GM20000 (cell line): ENCODE results near the gene VWA2.

Experiments used
- DNase-seq: peaks from one replicate; pipeline ENCODE4 v3.0.0; 2012; ENCODE audit warnings: low spot score
- TF ChIP-seq, protein P1 (sequence below): IDR thresholded peaks from 2 replicates; pipeline ENCODE4 v1.5.1; 2012; ENCODE audit warnings: mild to moderate bottlenecking, control low read depth; ENCODE audit errors: extremely low read depth, missing control alignments

Gene VWA2

GRCh38 chr10:114274616-114275453 is 35.8 kb downstream of the VWA2 start:
- TF ChIP-seq, protein P1, sequence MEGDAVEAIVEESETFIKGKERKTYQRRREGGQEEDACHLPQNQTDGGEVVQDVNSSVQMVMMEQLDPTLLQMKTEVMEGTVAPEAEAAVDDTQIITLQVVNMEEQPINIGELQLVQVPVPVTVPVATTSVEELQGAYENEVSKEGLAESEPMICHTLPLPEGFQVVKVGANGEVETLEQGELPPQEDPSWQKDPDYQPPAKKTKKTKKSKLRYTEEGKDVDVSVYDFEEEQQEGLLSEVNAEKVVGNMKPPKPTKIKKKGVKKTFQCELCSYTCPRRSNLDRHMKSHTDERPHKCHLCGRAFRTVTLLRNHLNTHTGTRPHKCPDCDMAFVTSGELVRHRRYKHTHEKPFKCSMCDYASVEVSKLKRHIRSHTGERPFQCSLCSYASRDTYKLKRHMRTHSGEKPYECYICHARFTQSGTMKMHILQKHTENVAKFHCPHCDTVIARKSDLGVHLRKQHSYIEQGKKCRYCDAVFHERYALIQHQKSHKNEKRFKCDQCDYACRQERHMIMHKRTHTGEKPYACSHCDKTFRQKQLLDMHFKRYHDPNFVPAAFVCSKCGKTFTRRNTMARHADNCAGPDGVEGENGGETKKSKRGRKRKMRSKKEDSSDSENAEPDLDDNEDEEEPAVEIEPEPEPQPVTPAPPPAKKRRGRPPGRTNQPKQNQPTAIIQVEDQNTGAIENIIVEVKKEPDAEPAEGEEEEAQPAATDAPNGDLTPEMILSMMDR = no peak
- no peak for DNase-seq

DNA sequence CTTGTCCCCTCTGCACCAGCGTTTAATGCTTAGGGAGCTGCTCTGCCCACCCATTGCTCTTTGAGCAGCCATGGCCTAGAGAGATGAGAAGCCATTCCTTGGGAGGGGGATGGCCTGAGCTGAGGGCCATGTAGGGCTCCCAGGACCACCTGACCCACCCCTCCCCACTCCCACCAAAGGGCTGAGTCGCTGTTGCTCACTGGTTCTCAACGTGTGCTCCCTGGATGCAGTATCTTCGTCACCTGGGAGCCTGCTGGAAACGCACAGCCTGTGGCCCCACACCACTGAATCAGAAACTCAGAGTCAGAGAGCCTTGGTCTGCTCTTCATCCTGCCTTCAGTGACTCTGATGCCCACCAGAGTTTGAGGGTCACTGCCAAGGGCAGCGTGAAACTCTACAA is 37.0 kb downstream of the VWA2 start:
- TF ChIP-seq, protein P1 = no peak
- no peak for DNase-seq

DNA sequence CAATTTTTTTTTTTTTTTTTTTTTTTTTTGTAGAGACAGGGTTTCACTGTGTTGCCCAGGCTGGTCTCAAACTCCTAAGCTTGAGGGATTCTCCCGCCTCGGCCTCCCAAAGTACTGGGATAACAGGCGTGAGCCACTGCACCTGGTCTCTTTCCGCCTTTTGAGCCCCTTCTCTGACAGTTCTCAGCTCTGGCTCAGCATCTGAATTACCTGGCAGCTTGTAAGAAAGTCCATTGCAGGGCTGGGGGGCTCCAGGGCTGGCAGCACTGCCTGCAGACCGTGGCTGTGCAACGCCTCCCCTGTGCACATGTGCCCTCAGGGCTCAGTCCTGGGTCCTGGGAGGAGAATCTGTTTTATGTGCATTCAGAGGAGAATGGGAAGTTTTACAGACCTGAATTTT is 37.6 kb downstream of the VWA2 start:
- no peak for DNase-seq
- TF ChIP-seq, protein P1 = no peak

- TF ChIP-seq, protein P1 = no peak
- DNase-seq = no peak
Observed at GRCh38 chr10:114278140-114278883, 39.3 kb downstream of the VWA2 start.

DNA sequence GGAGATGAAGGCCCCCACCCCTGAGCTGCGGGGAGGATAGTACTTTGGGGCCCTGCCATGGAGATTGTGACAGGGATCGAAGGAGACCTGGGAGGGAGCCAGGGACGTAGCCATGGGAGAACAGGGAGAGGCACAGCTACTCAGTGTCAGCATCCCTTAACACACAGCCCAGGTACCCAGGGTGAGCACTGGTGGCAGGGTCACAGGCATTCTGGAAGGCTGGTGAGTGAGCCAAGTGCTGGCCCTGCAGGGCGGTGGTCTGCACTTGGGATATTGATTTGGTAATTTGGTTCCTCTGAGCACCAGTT is 39.8 kb downstream of the VWA2 start:
- TF ChIP-seq, protein P1 = no peak
- no peak for DNase-seq

- TF ChIP-seq, protein P1 = no peak
- no peak for DNase-seq
Observed at GRCh38 chr10:114279289-114279688, 40.2 kb downstream of the VWA2 start.

- no peak for DNase-seq
- TF ChIP-seq, protein P1 = no peak
Observed at GRCh38 chr10:114279901-114280644, 41.0 kb downstream of the VWA2 start.
